IPS-11a (cell line): ENCODE results near the gene A2M.

ENCODE experiments used
- H3K4me3 ChIP-seq: one replicate; pipeline ENCODE4 v1.5.1; 2013; ENCODE audit warnings: low read depth, low read length, control low read depth

A2M gene

GRCh38 chr12:9074484-9075137 lies 41.1 kb downstream of the A2M start:
- H3K4me3 ChIP-seq = no peak overlapping the region

DNA sequence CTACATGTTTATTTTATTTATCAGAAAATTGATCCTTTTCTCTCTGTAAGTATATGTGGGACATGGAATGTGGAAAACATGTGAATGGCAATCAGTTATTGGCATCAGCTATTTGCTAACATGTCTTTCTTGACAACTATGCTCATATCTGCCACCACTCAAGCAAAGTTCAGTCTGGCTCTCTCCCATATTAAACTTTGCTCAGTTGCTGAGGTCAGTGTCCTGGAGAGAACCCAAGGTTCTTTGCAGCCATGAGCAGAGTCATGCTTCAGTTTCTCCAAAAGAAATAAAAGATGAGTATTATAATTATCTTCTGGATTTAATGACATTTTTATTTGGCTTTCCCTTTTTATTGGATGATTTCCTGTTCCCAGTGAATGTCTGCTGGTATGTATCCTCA lies 42.6 kb downstream of the A2M start:
- H3K4me3 ChIP-seq = no peak overlapping the region

DNA sequence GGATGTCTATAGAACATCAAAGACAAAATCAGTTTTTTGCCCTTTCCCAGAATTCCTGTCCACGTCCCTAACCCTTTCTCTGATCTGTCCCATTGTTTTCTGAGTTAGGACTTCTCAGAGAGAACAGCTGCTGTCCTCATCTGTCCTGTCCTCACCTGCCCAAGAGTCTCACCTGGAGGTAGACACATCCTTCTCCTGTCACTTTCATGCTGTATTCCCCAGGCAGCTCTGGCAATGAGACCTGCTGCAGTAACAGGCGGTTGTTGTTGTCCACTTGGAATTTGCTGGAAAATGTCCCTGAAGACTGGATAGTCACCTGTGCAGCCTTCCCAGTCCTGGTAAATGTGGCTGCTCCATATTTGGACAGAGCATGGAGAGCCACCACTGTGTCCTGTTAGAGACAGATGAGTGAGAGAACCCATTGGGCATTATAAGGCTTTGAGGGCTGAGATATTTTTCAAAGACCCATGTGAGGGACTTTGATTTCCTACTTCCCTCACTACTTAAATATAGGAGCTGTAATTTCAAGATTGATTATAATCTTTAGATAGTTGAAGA lies 43.2 kb downstream of the A2M start:
- H3K4me3 ChIP-seq = no peak overlapping the region

- no peak overlapping the region for H3K4me3 ChIP-seq
Measured at GRCh38 chr12:9071969-9072368, 43.8 kb downstream of the A2M start.

DNA sequence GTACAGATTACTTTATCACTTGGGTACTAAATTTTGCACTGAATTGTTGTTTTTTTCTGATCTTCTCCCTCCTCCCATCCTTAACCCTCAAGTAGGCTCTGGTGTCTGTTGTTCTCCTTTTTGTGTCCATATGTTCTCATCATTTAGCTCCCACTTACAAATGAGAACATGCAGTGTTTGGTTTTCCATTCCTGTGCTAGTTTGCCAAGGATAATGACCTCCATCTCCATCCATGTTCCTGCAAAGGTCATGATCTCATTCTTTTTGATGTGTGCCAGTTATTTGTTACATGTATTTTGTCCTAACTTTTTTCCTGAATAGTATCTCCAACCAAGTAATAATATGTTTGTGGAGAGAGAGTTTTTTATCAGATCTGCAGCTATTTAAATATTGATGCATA lies 44.2 kb downstream of the A2M start:
- no peak overlapping the region for H3K4me3 ChIP-seq

GRCh38 chr12:9070351-9070750 lies 45.4 kb downstream of the A2M start:
- no peak overlapping the region for H3K4me3 ChIP-seq

DNA sequence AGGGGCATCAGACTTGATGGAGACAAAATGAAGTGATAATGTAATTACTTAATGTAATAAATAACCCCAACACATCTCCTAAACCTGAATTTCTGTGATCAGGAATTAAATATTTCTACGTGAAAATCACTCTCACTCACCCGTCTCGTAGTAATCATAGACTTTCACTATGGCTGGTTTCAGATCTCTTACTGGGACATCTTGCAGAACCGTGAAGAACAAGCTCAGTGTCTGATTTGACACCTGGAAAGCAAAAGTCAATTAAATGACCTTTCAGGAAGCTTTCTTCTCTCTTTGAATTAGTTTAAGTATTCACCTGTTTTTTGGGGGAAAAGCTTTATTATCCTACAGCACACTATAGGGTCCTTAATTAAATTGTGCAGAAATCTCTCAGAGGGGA lies 47.1 kb downstream of the A2M start:
- no peak overlapping the region for H3K4me3 ChIP-seq

DNA sequence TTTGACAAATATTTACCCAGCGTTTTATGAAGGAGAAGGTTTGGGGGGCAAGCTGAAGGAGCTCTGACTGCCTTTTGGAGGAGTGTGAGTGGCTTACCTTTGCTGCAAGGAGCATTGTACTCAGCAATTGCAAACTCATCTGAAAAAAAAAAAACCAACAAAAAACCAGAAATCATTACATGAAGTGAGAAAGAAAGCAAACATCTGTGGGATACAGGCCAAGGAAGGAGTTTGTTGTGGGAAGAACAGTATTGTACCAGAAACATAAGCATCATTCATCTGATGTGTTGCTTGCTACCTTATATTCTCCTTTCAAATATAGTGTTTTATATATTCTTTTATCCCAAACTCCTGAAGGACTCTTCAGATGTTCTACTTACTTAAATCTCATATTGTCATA lies 47.6 kb downstream of the A2M start:
- H3K4me3 ChIP-seq = no peak overlapping the region

- no peak overlapping the region for H3K4me3 ChIP-seq
Measured at GRCh38 chr12:9066755-9067423, 48.8 kb downstream of the A2M start.

GRCh38 chr12:9066183-9066623 lies 49.5 kb downstream of the A2M start:
- no peak overlapping the region for H3K4me3 ChIP-seq

DNA sequence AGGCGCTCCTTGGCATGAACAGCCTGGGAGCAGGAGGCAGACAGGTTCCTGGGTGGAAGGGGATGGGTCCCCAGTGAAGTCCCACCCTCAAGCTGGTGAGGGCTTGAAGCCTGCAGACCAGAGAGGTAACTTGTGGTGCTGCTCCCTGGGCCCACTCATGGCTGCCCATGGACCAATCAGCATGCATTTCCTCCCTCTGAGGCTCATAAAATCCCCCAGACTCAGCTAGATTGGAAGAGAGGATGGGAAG lies 50.2 kb downstream of the A2M start:
- H3K4me3 ChIP-seq = peak overlapping the region; percentile 62

- H3K4me3 ChIP-seq = peak overlapping the region; percentile 72
Measured at GRCh38 chr12:9064815-9065606, 50.7 kb downstream of the A2M start.

DNA sequence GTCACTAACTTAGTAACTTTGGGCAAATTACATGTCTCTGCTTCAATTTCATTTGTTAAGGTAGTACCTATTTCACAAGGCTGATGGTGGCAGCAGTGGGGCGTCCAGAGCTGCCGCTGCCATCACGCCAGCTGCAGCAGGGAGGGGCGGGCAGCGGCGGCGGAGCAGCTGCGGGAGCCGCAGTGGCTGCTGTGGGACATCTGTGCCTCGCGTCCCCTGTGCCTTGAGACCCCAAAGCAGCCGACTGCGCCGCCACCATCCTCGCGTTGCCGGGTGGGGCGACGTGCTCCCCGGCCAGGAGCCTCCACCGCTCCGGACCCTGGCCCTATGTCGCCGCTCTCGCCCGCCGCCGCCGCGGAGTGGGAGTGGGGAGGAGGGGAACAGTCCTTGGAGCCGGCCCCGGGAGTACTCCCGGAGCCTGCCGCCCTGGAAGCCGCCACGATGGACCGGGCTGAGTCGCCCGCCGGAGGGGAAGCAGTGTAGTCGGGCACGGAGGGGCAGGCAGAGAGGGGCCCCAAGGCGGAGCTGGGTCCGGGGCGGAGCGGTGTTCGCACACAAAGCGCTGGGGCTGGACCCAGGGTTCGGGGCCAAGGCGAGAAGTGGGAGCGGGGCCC lies 51.4 kb downstream of the A2M start:
- peak overlapping the region; percentile 72 for H3K4me3 ChIP-seq

GRCh38 chr12:9052610-9053009 lies 63.1 kb downstream of the A2M start:
- H3K4me3 ChIP-seq = no peak overlapping the region

DNA sequence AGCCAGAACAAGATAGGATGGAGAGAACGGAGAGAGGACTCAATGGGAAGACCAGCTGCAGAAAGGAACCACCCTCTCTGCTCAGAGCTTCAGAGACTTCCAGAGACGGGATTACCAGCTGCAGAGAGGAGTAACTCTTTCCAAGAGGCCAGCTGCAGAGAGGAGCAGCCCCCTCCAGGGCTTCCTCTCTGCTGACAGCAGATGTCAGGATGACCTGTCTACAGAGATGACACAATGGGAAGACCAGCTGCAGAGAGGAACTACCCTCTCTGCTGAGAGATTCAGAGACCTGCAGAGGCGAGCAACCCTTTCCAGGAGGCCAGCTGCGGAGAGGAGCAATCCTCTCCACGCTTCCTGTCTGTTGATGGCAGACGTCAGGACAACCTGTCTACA lies 64.6 kb downstream of the A2M start:
- no peak overlapping the region for H3K4me3 ChIP-seq

GRCh38 chr12:9050521-9051157 lies 65.1 kb downstream of the A2M start:
- H3K4me3 ChIP-seq = no peak overlapping the region

DNA sequence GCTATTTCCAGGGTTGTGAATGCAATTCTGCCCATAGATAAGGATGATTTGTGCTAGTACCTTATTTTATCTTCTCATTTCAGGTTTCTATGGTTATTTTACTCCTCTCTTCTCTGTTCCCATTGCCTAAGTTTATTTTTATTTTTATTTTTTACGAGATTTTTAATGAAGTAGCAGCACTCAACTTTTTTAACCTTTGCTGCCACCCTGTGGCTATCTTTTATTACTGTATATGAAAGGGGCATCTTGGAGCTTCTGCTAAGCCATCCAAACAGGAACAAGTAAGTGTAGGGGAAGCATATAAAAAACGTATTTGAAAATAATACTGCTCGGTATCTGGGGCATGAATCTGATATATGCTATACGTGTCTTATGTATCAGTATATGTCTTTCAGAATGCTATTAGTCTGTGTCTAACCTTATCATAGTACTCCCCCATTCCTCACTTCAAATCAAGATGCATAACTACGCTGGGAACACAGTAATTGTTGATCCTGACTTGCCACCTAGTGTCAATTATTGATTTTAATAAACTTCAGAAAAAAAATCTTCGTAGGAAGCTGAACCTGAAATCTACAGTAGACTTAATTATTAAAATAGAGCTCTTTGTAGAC lies 66.1 kb downstream of the A2M start:
- no peak overlapping the region for H3K4me3 ChIP-seq

- no peak overlapping the region for H3K4me3 ChIP-seq
Measured at GRCh38 chr12:9048930-9049329, 66.8 kb downstream of the A2M start.

DNA sequence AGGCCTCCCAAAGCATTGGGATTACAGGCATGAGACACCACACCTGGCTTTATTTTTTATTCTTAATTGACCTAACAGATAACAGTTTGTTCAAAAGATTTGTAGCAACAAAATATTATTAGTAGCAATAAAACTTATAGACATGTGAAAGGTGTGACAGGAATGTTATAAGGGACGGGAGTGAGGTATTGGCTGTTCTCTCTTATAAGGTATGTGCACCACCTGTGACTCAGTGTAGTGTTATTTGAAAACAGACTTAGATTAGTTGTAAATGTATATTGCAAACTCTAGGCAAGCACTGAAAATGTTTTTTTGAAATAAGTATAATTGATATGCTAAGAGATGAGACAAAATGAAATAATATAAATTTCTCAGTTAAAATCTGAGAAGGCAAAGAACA lies 68.6 kb downstream of the A2M start:
- no peak overlapping the region for H3K4me3 ChIP-seq

DNA sequence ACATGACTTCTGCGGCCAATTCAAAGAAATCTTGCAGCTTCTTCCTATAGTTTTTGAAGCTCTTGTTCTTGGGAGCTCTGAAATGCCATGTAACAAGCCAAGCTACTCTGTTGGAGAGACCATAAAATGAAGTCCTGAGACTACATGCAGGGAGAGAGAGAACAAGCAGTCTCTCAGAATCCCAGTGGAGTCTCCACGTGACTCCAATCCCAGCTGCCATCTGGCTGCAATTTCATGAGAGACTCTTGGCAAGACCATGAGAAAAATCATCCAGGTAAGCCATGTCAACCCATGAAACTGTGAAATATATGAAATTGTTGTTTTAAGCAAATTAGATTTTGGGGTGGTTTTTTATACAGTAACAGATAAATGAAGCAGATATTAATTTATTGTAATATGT lies 72.0 kb downstream of the A2M start:
- no peak overlapping the region for H3K4me3 ChIP-seq

- no peak overlapping the region for H3K4me3 ChIP-seq
Measured at GRCh38 chr12:9041321-9041720, 74.4 kb downstream of the A2M start.
